ENCODE measurements around the gene LMO4.

The LMO4 gene

DNA sequence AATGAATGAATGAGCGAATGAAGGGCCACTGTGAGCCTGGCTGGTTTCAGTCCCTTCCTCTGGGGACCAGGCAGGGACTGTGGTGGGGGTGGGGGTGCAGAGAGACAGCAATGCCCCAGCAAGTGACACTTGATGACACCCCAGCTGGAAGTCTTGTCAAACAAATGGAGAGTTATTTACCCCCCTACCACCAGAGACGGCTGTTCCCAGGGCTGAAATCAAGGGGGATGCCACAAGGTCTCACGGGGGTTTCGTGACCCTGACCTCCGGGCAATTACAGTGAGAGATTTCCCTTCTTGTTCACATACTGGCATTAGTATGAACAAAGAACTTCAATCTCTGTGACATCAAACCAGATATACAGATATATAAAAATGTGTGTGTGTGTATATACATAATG is 34.0 kb upstream of the LMO4 start:
- no peak overlapping the region for H3K4me3 ChIP-seq (ENCODE audit: low read length)
- TF ChIP-seq, protein P1, sequence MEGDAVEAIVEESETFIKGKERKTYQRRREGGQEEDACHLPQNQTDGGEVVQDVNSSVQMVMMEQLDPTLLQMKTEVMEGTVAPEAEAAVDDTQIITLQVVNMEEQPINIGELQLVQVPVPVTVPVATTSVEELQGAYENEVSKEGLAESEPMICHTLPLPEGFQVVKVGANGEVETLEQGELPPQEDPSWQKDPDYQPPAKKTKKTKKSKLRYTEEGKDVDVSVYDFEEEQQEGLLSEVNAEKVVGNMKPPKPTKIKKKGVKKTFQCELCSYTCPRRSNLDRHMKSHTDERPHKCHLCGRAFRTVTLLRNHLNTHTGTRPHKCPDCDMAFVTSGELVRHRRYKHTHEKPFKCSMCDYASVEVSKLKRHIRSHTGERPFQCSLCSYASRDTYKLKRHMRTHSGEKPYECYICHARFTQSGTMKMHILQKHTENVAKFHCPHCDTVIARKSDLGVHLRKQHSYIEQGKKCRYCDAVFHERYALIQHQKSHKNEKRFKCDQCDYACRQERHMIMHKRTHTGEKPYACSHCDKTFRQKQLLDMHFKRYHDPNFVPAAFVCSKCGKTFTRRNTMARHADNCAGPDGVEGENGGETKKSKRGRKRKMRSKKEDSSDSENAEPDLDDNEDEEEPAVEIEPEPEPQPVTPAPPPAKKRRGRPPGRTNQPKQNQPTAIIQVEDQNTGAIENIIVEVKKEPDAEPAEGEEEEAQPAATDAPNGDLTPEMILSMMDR (IDR thresholded peaks at IDR 0.05; ENCODE audit: insufficient read depth, low read depth, low read length, missing control alignments): no peak
- no peak for DNase-seq (ENCODE audit: low read depth)

DNA sequence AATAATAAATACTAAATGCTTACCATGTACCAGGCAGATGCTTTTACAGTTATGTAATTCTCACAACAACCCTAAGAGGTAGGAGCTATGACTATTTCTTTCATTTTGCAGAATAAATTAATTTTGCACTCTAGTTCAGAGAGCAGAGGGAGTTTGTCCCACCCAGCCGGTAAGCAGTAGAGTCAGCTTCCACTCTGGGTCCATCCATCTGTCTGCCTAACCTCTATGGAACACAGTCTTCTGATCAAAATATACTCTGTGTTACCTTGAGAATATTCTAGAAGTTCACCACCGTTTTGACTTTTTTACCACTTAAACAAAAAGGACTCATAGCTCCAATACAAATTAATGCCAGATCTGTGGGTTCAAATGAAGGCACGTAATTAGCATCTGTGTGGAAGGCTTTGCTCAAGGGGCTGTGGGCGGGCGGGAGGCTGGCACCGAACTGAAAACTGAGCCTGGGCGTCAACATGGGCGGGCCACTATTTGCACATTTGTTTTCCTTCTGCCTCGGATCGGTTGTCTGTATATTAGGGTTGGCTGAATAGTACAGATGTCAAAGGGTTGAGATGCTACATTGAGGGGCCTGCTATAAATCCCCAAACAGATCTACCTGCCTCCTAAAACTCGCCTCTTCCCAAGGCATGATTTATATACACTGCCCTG is 33.1 kb upstream of the LMO4 start:
- TF ChIP-seq, protein P1 (IDR thresholded peaks at IDR 0.05; ENCODE audit: insufficient read depth, low read depth, low read length, missing control alignments): no peak
- no peak overlapping the region for H3K4me3 ChIP-seq (ENCODE audit: low read length)
- DNase-seq (ENCODE audit: low read depth): no peak

DNA sequence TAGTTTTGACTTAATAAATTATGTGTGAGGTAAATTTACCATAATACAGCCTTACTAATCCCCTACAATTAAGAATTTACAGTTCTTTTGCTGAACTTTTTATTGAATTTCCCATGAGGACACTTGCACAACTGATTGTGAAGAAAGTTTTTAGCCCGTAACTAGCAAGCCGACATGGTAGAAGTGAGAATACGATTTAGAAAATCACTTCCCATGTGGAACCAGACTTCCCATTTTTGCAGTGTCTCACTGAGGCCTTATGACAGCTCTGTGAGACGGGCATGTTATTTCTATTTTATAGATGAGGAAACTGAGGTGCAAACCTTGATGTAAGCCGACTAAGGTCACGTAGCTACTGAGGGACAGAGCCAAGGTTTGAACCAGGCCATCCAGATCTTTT is 32.5 kb upstream of the LMO4 start:
- TF ChIP-seq, protein P1 (IDR thresholded peaks at IDR 0.05; ENCODE audit: insufficient read depth, low read depth, low read length, missing control alignments): no peak
- DNase-seq (ENCODE audit: low read depth): no peak
- H3K4me3 ChIP-seq (ENCODE audit: low read length): no peak overlapping the region

DNA sequence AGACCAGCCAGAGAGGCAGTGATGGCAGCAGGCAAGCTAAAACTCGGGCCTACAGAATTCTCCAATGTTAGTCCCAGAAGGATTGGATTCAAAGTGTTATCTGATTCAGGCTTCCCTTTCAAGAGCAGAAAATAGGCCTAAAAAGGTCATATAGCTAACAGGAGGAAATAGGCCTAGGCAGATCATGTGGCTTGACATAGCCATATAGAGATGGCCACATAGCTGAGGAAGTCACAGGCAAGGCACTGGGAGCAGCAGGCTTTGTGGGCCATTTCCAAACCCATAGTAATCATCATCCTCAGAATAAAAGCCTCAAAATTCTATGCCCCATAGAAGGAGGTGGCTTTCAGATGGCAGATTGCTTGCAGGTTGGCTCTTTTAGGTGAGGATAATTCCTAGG is 29.0 kb upstream of the LMO4 start:
- DNase-seq (ENCODE audit: low read depth): no peak
- no peak overlapping the region for H3K4me3 ChIP-seq (ENCODE audit: low read length)
- TF ChIP-seq, protein P1 (IDR thresholded peaks at IDR 0.05; ENCODE audit: insufficient read depth, low read depth, low read length, missing control alignments): no peak

DNA sequence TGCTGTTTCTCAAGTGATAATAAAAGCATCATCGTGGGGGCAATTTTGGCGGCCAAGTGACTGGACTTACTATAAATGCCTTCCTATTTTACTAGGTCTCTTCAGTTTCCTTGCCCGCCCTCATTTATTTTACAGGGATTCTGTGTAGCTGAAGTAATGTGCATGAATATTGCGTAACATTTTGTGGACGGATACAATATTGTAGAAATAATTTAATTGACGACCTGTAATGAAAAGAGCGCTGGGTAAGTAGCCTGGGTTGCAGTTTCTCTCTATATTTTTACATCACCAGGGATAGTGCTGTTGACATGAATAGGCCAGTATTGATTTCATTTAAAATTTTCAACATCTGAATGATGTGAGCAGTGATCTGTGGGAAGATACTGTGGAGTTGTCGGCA is 28.1 kb upstream of the LMO4 start:
- no peak for DNase-seq (ENCODE audit: low read depth)
- TF ChIP-seq, protein P1 (IDR thresholded peaks at IDR 0.05; ENCODE audit: insufficient read depth, low read depth, low read length, missing control alignments): no peak
- no peak overlapping the region for H3K4me3 ChIP-seq (ENCODE audit: low read length)

DNA sequence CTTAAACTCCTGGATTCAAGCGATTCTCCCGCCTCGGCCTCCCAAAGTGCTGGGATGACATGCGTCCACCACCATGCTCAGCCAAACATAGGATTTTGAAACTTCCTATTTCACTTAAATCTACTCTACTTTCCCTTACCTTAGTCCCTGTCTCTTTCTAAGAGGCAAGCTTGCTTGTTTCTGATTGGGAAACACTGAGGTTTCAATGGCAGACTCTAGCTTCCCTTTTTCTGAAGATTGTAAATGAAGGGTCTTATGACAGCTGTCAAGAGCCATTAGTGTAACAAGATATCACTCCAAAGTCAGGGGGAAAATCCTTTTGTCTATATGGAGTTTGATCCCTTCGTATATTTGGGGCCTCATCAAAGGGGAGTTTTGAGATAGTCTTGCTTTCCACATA is 23.5 kb upstream of the LMO4 start:
- no peak overlapping the region for H3K4me3 ChIP-seq (ENCODE audit: low read length)
- no peak for DNase-seq (ENCODE audit: low read depth)
- TF ChIP-seq, protein P1 (IDR thresholded peaks at IDR 0.05; ENCODE audit: insufficient read depth, low read depth, low read length, missing control alignments): no peak

DNA sequence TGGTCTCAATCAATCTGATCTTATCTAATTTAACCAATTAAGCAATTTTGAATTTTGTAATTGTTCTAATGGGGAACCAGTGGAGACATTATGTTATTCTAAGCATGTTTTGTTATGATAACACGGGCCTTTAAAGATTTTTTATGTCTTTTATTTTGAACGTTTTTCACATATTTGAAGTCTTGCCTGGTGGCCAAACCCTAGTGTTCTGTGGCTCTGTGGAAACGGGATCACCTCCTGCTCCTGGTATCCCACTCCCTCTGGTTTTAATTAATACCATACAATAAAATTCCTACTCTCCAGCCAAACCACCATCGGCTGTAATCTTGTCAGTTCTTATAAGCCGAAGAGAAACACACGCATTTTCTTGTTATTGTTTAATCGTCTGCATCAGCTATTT is 22.9 kb upstream of the LMO4 start:
- no peak overlapping the region for H3K4me3 ChIP-seq (ENCODE audit: low read length)
- TF ChIP-seq, protein P1 (IDR thresholded peaks at IDR 0.05; ENCODE audit: insufficient read depth, low read depth, low read length, missing control alignments): no peak
- no peak for DNase-seq (ENCODE audit: low read depth)
